GM10248 (cell line): ENCODE data around the gene PIP5KL1.

Experiments used
- CTCF ChIA-PET: fragments of 300-600 bp; sonication (Branson Sonifier 250); formaldehyde crosslinking; extraction: SDS; loops from one replicate; lab custom pipeline; 2021; ENCODE audit warnings: antibody characterized with exemption; lab: Yijun Ruan, JAX
- POLR2A ChIA-PET: fragments of 350-650 bp; sonication (Branson Sonifier 250); formaldehyde crosslinking; extraction: SDS; loops from one replicate; lab custom pipeline; 2020; ENCODE audit warnings: antibody characterized with exemption; lab: Yijun Ruan, JAX
- DNase-seq: peaks from one replicate; pipeline ENCODE4 v3.0.0; 2012; ENCODE audit errors: extremely low spot score
- TF ChIP-seq, protein P1 (sequence below): IDR thresholded peaks from 2 replicates; pipeline ENCODE4 v1.5.1; 2012; ENCODE audit warnings: mild to moderate bottlenecking, low read depth; ENCODE audit errors: extremely low read depth, missing control alignments, control extremely low read depth

The PIP5KL1 gene

DNA sequence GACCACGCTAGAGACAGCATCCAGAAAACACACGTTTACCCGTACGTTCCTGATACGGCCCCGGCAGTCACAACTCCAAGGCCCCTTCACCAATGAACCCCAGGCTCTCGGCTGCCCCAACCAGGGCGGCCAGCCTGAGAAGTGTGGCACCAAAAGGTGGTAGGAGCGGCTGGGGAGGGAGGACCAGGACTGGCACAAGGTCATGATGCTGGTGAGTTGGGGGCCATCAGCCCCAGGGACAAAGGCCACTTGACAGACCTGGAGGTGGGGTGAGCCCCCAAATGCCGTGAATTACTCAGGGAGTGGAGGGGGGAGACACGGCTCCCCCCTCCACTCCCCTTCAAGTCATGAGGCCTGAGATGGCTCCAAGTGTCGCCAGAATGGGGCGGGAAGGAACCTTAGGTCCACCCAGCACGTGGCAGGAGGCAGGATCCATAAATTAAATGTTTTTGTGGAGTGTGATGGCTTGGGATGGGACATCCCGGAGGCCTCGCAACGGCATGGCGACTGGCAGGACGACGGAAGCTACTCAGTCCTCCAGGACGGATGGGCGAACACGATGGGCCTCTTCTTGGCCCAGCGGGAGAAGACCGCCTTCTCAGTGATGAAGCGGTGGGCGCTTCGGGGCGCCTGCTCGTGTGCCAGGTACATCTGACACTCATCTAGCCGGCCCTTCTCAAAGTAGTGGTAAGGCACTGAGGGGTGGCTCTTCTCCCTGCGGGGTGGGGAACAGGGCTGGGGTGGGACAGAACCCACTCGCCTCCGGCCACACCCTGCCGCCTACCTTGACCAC is 22.5 kb downstream of the PIP5KL1 start:
- POLR2A ChIA-PET: no interaction called here
- DNase-seq: no peak
- TF ChIP-seq, protein P1, sequence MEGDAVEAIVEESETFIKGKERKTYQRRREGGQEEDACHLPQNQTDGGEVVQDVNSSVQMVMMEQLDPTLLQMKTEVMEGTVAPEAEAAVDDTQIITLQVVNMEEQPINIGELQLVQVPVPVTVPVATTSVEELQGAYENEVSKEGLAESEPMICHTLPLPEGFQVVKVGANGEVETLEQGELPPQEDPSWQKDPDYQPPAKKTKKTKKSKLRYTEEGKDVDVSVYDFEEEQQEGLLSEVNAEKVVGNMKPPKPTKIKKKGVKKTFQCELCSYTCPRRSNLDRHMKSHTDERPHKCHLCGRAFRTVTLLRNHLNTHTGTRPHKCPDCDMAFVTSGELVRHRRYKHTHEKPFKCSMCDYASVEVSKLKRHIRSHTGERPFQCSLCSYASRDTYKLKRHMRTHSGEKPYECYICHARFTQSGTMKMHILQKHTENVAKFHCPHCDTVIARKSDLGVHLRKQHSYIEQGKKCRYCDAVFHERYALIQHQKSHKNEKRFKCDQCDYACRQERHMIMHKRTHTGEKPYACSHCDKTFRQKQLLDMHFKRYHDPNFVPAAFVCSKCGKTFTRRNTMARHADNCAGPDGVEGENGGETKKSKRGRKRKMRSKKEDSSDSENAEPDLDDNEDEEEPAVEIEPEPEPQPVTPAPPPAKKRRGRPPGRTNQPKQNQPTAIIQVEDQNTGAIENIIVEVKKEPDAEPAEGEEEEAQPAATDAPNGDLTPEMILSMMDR: no peak
- CTCF ChIA-PET: interaction anchor here (0.8 kb wide), 2 partner anchors 9 to 13 kb away, joined by 3 read pairs; partner anchors contain the start of gene ST6GALNAC4

DNA sequence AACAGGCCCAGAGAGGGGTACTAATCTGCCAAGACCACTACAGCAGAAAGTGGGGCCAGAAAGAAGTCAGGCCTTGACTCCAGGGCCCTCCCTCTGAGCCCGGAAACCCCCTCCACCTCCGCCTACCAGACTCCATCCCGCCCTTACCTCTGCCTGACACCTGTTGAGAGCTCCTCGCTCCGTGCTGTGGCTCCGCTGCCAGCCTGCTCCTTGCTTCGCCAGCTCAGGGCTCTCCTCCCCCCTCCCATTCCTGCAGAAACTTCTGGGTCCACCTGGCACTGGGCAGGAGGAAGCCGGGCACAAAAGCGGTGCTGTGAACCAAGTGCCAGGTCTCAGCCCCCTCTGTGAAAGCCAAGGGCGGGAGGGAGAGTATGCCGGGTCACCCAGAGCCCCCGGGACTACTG is 24.8 kb downstream of the PIP5KL1 start:
- ChIA-PET CTCF (interaction anchor here (0.9 to 1.7 kb wide), 6 partner anchors 9 to 118 kb away, joined by 3 to 7 read pairs (median 6); partner anchors contain the start of gene ST6GALNAC4), POLR2A (interaction anchor here (1.6 kb wide), 1 partner anchor 11 kb away, joined by 9 read pairs; the partner anchor contains the start of gene ST6GALNAC4)
- TF ChIP-seq, protein P1: no peak

DNA sequence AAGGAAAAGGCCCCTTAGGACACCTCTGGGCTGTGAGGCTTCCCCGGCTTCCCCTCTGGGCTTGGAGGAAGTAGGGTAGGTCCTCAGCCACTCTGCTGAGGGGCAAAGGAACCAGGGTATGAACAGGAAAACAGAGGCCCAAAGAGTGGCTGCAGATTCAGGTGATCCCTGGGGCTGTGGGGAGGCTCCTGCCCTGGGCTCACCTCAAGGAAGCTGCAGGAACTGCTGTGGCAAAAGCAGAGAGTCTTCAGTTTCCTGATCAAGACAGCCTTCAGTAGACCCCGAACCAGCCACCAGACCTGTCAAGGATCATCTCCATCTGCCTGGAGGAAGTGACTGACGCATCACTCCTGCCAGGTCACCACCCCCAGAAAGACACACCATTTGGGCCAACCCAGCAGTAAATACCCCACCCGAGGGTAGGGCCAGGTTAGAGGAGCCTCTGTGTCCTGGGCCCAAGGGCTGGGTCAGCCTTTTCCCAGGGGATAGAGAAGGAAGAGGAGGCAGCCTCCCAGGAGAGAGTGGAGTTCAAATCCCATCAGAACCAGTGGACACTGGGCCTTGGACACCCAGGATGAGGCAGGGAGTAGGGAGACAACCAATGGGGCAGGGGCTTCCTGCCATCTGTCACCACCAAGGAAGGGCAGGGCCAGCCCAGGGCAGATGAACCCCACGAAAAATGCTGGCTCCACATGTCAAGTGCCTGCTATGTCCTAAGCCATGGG is 25.4 kb downstream of the PIP5KL1 start:
- TF ChIP-seq, protein P1: no peak
- ChIA-PET POLR2A (interaction anchor here (0.7 to 1.6 kb wide), 2 partner anchors 11 to 12 kb away, joined by 3 to 9 read pairs; partner anchors contain the start of gene ST6GALNAC4), CTCF (interaction anchor here (1.1 to 1.7 kb wide), 4 partner anchors 12 to 117 kb away, joined by 4 to 7 read pairs (median 6); partner anchors contain the start of gene ST6GALNAC4)
- DNase-seq: peak; percentile 52

More for the DNA sequence above, 24.8 kb downstream of the PIP5KL1 start:
- peak; percentile 62 for DNase-seq

DNA sequence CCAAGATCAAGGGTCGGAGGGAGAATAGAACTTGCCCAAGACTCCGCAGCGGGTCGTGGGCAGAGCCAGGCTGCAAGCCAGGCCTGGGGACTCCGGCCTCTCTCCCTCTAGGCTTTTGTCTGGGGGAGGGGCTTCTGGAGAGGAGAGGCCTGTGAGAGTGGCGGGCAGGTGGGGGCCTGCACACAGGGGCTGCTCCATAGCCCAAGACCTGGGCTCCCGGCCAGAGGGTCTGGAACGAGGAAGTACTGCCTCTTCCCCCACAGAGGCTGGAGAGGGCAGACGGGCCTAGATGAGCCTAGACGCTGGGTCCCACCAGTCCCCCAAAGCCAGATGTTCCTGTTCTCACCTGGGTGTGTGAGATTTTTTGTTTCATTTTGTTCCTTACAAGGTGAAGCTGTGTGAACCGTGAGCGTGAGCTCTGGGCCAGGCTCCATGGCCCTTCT is 26.0 kb downstream of the PIP5KL1 start:
- TF ChIP-seq, protein P1: no peak
- POLR2A ChIA-PET: interaction anchor here (0.6 to 0.7 kb wide), 2 partner anchors 13 to 102 kb away, joined by 3 to 5 read pairs; partner anchors contain the start of genes FPGS and ST6GALNAC4
- no peak for DNase-seq
- CTCF ChIA-PET: interaction anchor here (1.0 to 1.6 kb wide), 4 partner anchors 14 to 170 kb away, joined by 3 to 5 read pairs (median 4); partner anchors contain the start of genes CDK9 and TOR2A

DNA sequence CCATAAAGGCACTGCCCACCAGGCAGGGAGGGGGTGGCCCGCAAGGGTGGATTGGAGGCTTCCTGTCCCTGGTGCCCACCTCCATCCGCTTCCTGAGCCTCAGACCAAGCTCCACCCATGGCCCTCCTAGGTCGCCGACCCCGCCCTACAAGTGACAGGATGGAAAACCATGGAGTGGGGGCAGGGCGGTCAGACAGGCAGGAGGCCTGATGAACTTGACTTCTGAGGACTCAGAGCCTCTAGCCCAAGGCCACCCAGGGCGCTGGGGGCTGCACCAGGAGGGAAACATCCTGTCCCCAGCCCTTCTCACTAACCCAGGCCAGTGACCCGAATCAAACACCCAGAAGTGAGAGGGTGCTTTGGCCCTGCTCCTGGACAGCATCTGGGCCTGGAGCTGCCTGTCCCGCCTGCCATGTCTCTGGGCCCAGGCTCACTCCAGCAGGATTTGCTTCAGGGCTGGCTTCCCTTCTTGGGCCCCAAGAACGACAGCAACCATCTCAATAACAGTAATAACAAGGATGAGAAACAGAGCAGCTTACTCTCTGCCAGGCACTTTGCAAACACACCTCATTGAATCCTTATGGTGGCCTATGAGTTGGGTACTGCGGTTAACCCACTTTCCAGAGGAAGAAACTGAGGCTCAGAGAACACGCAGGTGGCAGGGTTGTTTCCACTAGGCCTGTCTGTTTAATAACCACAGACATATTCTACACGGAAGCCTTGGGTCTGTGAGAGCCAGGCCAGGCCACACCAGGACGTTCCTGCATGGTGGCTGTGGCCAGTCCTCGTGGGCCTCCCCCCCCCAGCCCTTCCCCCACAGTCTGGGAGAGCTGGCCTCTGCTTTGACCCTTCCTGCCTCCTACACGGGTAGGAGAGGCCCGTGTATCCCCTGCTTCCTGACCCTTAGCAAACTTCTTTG is 26.8 kb downstream of the PIP5KL1 start:
- TF ChIP-seq, protein P1: no peak
- ChIA-PET CTCF (interaction anchor here (1.0 to 1.6 kb wide), 3 partner anchors 15 to 169 kb away, joined by 3 to 5 read pairs (median 3); partner anchors contain the start of genes CDK9 and TOR2A), POLR2A (interaction anchor here (0.6 to 0.7 kb wide), 3 partner anchors 12 to 101 kb away, joined by 3 to 5 read pairs (median 4); partner anchors contain the start of genes FPGS and ST6GALNAC4)
- peak; percentile 69 for DNase-seq
